GM23248 (cell line): ENCODE data around the gene CDH13. TPM values are rescaled to one million over a fixed set of nuclear protein-coding genes. Genes with fewer than 3 reads are reported as not detected.
A peak's percentile ranks its signal among the peaks of the same experiment; 100 is the strongest.

ENCODE experiments used
- DNase-seq: peaks from one replicate; pipeline ENCODE4 v3.0.0-alpha.2; 2015
- H2AFZ ChIP-seq: fragments of 200-600 bp; sonication (generic); 2 replicates; pipeline ENCODE4 v1.6.1; 2016; ENCODE audit warnings: antibody characterized with exemption
- H3F3A ChIP-seq: fragments of 200-600 bp; sonication (generic); 2 replicates; pipeline ENCODE4 v1.6.1; 2016; ENCODE audit warnings: mild to moderate bottlenecking, antibody characterized with exemption, mixed run types; ENCODE audit not compliant: insufficient read depth
- H3K27ac ChIP-seq: fragments of 200-600 bp; sonication (generic); 2 replicates; pipeline ENCODE4 v1.5.1; 2016; ENCODE audit warnings: mild to moderate bottlenecking
- H3K27me3 ChIP-seq: fragments of 200-600 bp; sonication (generic); replicated peaks from 2 replicates; pipeline ENCODE4 v1.6.1; 2016; ENCODE audit warnings: mild to moderate bottlenecking; ENCODE audit not compliant: insufficient read depth
- H3K36me3 ChIP-seq: fragments of 200-600 bp; sonication (generic); 2 replicates; pipeline ENCODE4 v1.6.1; 2016; ENCODE audit warnings: low read depth, mild to moderate bottlenecking
- H3K4me1 ChIP-seq: fragments of 200-600 bp; sonication (generic); 2 replicates; pipeline ENCODE4 v1.6.1; 2016; ENCODE audit warnings: mild to moderate bottlenecking; ENCODE audit not compliant: insufficient read depth
- H3K4me2 ChIP-seq: fragments of 200-600 bp; sonication (generic); one replicate; pipeline ENCODE4 v1.6.1; 2016; ENCODE audit warnings: mild to moderate bottlenecking; ENCODE audit not compliant: unreplicated experiment
- H3K4me3 ChIP-seq: fragments of 200-600 bp; sonication (generic); 2 replicates; pipeline ENCODE4 v1.5.1; 2016; ENCODE audit warnings: mild to moderate bottlenecking
- H3K79me2 ChIP-seq: fragments of 200-600 bp; sonication (generic); 2 replicates; pipeline ENCODE4 v1.6.1; 2016; ENCODE audit warnings: mild to moderate bottlenecking; ENCODE audit not compliant: insufficient read depth
- H3K9ac ChIP-seq: fragments of 200-600 bp; sonication (generic); 2 replicates; pipeline ENCODE4 v1.6.1; 2016; ENCODE audit warnings: mild to moderate bottlenecking
- H3K9me2 ChIP-seq: fragments of 200-600 bp; sonication (generic); 2 replicates; pipeline ENCODE4 v1.6.1; 2016; ENCODE audit warnings: mixed run types, mild to moderate bottlenecking, moderate library complexity; ENCODE audit not compliant: insufficient read depth
- H3K9me3 ChIP-seq: fragments of 200-600 bp; sonication (generic); one replicate; pipeline ENCODE4 v1.6.1; 2017; ENCODE audit warnings: low read depth
- H4K20me1 ChIP-seq: fragments of 200-600 bp; sonication (generic); 2 replicates; pipeline ENCODE4 v1.6.0; 2016; ENCODE audit not compliant: insufficient read depth
- EZH2 ChIP-seq: fragments of 200-600 bp; sonication (generic); IDR thresholded peaks from 2 replicates; pipeline ENCODE4 v1.6.1; 2018; ENCODE audit warnings: antibody characterized with exemption, mild to moderate bottlenecking; ENCODE audit not compliant: insufficient read depth, poor library complexity, severe bottlenecking
- EZH2phosphoT487 ChIP-seq: fragments of 200-600 bp; sonication (generic); IDR thresholded peaks from 2 replicates; pipeline ENCODE4 v1.6.1; 2018; ENCODE audit warnings: antibody characterized with exemption, moderate library complexity, mild to moderate bottlenecking, low read depth; ENCODE audit not compliant: insufficient read depth
- WGBS, 2 experiments: methylation state at CpG; one replicate each; pipeline ENCODE4 v1.1.6; 2015 to 2017; ENCODE audit warnings: low lambda C conversion rate in 2 of 2, low coverage in 1 of 2; ENCODE audit errors: missing lambda C conversion rate in 2 of 2; 5-methylcytosine and 5-hydroxymethylcytosine counted together
- in situ Hi-C: fragments of 300-500 bp; cut with MboI; formaldehyde crosslinking; loops from 2 replicates; pipeline ENCODE4 v1.15.0; 2020
- polyA plus RNA-seq: library from polyadenylated mRNA; unstranded; fragments of >200 nt; fragmentation: Nextera tagmentation; extraction: Ambion mirVana; gene quantifications from 2 replicates; pipeline ENCODE4 v1.2.1, GENCODE V29; 2016
- total RNA-seq: library from RNA; depleted of rRNA; stranded (reverse); fragments of >200 nt; shearing (Covaris generic); gene quantifications from 2 replicates; pipeline ENCODE4 v1.2.3, GENCODE V29; 2014

The CDH13 gene
- total and polyA plus RNA-seq, 2 experiments from 2014 or later: 51.0 to 52.8 TPM

- DNase-seq: peak; percentile 50
- WGBS, 2 experiments: 43 to 53% methylated on average over 2 of the region's 2 CpGs
- no peaks in the 10 kb centered on the region for H3K9me3 ChIP-seq
- no peak overlapping the region for H3K27ac ChIP-seq
- 0 out of 2 replicates have a peak, but pooled peaks cover 3% of the 10 kb centered on the region for H3K9me2 ChIP-seq
- no peaks in the 10 kb centered on the region for H3K79me2 ChIP-seq
- peaks cover 26% of the 10 kb centered on the region for H3F3A ChIP-seq
- in situ Hi-C loops: no loop called here
- no peaks in the 10 kb centered on the region for H4K20me1 ChIP-seq
- no peak for TF ChIP-seq EZH2
- no peak for TF ChIP-seq EZH2phosphoT487
- H2AFZ ChIP-seq: peak overlapping the region; percentile 36; the same call in 1 of the 2 replicates
- peak overlapping the region; percentile 24 for H3K4me2 ChIP-seq
- no peaks in the 10 kb centered on the region for H3K36me3 ChIP-seq
- H3K27me3 ChIP-seq: no peaks in the 10 kb centered on the region
- H3K4me1 ChIP-seq: peaks cover 34% of the 10 kb centered on the region
- no peak overlapping the region for H3K4me3 ChIP-seq
- no peak overlapping the region for H3K9ac ChIP-seq
Observed at GRCh38 chr16:83338941-83339340, 712.2 kb downstream of the CDH13 start.

- Histone ChIP-seq H3K36me3 (no peaks in the 10 kb centered on the region), H3K9me2 (no peaks in the 10 kb centered on the region), H4K20me1 (no peaks in the 10 kb centered on the region), H3K4me3 (peak overlapping the region; percentile 26; the same call in 1 of the 2 replicates), H3K9ac (peak overlapping the region; percentile 31; the same call in 1 of the 2 replicates), H3F3A (peaks cover 6% of the 10 kb centered on the region), H3K27me3 (no peaks in the 10 kb centered on the region), H3K9me3 (no peaks in the 10 kb centered on the region), H2AFZ (no peak overlapping the region), H3K27ac (peak overlapping the region; percentile 57), H3K4me2 (peak overlapping the region; percentile 48), H3K79me2 (no peaks in the 10 kb centered on the region), H3K4me1 (peaks cover 16% of the 10 kb centered on the region)
- DNase-seq: peak; percentile 88
- in situ Hi-C loops: no loop called here
- TF ChIP-seq EZH2 (no peak), EZH2phosphoT487 (no peak)
- WGBS, 2 experiments: 43 to 44% methylated on average over 8 of the region's 8 CpGs
Observed at GRCh38 chr16:83343935-83344366, 717.2 kb downstream of the CDH13 start.

GRCh38 chr16:83345846-83346640, 719.3 kb downstream of the CDH13 start:
- no peak overlapping the region for H3K27ac ChIP-seq
- in situ Hi-C loops: no loop called here
- H3K36me3 ChIP-seq: no peaks in the 10 kb centered on the region
- H3F3A ChIP-seq: peaks cover 6% of the 10 kb centered on the region
- no peaks in the 10 kb centered on the region for H3K79me2 ChIP-seq
- H3K4me2 ChIP-seq: peak overlapping the region; percentile 34
- 53 to 54% methylated on average over 14 of the region's 14 CpGs for WGBS, 2 experiments
- TF ChIP-seq EZH2phosphoT487: no peak
- TF ChIP-seq EZH2: no peak
- 0 out of 2 replicates have a peak overlapping the region, but pooled peaks have one; percentile 22 for H3K9ac ChIP-seq
- peaks cover 12% of the 10 kb centered on the region for H3K4me1 ChIP-seq
- DNase-seq: no peak
- no peaks in the 10 kb centered on the region for H4K20me1 ChIP-seq
- H3K4me3 ChIP-seq: peak overlapping the region; percentile 41
- H3K9me3 ChIP-seq: no peaks in the 10 kb centered on the region
- H2AFZ ChIP-seq: peak overlapping the region; percentile 32; the same call in 1 of the 2 replicates
- H3K9me2 ChIP-seq: no peaks in the 10 kb centered on the region
- no peaks in the 10 kb centered on the region for H3K27me3 ChIP-seq

GRCh38 chr16:83348991-83349390, 722.2 kb downstream of the CDH13 start:
- no peaks in the 10 kb centered on the region for H3K36me3 ChIP-seq
- DNase-seq: no peak
- H3K9ac ChIP-seq: no peak overlapping the region
- no peaks in the 10 kb centered on the region for H3K9me2 ChIP-seq
- in situ Hi-C loops: no loop called here
- H3F3A ChIP-seq: no peaks in the 10 kb centered on the region; the same call in 1 of the 2 replicates
- WGBS, 2 experiments: 93 to 94% methylated on average over 5 of the region's 5 CpGs
- no peak overlapping the region for H3K4me3 ChIP-seq
- H3K79me2 ChIP-seq: no peaks in the 10 kb centered on the region
- no peaks in the 10 kb centered on the region for H3K9me3 ChIP-seq
- no peak overlapping the region for H2AFZ ChIP-seq
- no peak overlapping the region for H3K27ac ChIP-seq
- no peaks in the 10 kb centered on the region for H4K20me1 ChIP-seq
- TF ChIP-seq EZH2 (no peak), EZH2phosphoT487 (no peak)
- H3K27me3 ChIP-seq: no peaks in the 10 kb centered on the region
- H3K4me2 ChIP-seq: no peak overlapping the region
- H3K4me1 ChIP-seq: 0 out of 2 replicates have a peak, but pooled peaks cover 13% of the 10 kb centered on the region
